Vagina (tissue), 2 donors: ENCODE measurements around the gene TCF3. TPM values are rescaled to one million over a fixed set of nuclear protein-coding genes. Genes with fewer than 3 reads are reported as not detected.

Source experiments
- DNase-seq, 2 donors: peaks; one replicate each; pipeline ENCODE4 v3.0.0-alpha.2; 2017; ENCODE audit errors: extremely low spot score in 2 of 2
- H3K27ac ChIP-seq: fragments of 200-600 bp; sonication (generic); one replicate; pipeline ENCODE4 v1.5.1; 2019
- H3K27me3 ChIP-seq: fragments of 200-600 bp; sonication (generic); one replicate; pipeline ENCODE4 v1.5.1; 2019
- H3K36me3 ChIP-seq, 2 donors: fragments of 200-600 bp; sonication (generic); one replicate each; pipeline ENCODE4 v1.5.1; 2017 to 2019
- H3K4me1 ChIP-seq: fragments of 200-600 bp; sonication (generic); one replicate; pipeline ENCODE4 v1.5.1; 2019
- H3K4me3 ChIP-seq, 2 donors: fragments of 200-600 bp; sonication (generic); 1 replicate in 1 of 2; 2 replicates in 1 of 2; pipeline ENCODE4 v1.5.1; 2016 to 2019
- H3K9me3 ChIP-seq: fragments of 200-600 bp; sonication (generic); one replicate; pipeline ENCODE4 v1.5.1; 2019
- CTCF ChIP-seq, 3 experiments: fragments of 450-650 bp in 2 of 3; fragments of 200-600 bp in 1 of 3; sonication (generic) in 1 of 3; IDR thresholded peaks; one replicate each; pipeline ENCODE4 v1.5.1; 2017 to 2019; ENCODE audit warnings: antibody characterized with exemption in 3 of 3, mild to moderate bottlenecking in 2 of 3, moderate library complexity in 2 of 3
- POLR2A ChIP-seq, 2 donors: fragments of 450-650 bp; IDR thresholded peaks; one replicate each; pipeline ENCODE4 v1.6.1; 2017; ENCODE audit warnings: antibody characterized with exemption in 2 of 2, mild to moderate bottlenecking in 2 of 2, moderate library complexity in 2 of 2
- POLR2AphosphoS5 ChIP-seq, 2 donors: sonication (generic); formaldehyde crosslinking; IDR thresholded peaks; one replicate each; pipeline ENCODE4 v1.9.0; 2017; ENCODE audit warnings: antibody characterized with exemption in 2 of 2, mild to moderate bottlenecking in 2 of 2, low read depth in 1 of 2; ENCODE audit not compliant: insufficient read depth in 1 of 2
- intact Hi-C: fragments of 100-400 bp; cut with DNase I; formaldehyde crosslinking; loops from one replicate; pipeline ENCODE4 v1.15.1; 2023
- total RNA-seq: library from RNA; depleted of rRNA; stranded (reverse); fragments of >200 nt; gene quantifications from one replicate; pipeline ENCODE4 v1.2.3, GENCODE V29; 2016

The TCF3 gene
- total RNA-seq, 1 donor from 2014 or later: 26.0 TPM

DNA sequence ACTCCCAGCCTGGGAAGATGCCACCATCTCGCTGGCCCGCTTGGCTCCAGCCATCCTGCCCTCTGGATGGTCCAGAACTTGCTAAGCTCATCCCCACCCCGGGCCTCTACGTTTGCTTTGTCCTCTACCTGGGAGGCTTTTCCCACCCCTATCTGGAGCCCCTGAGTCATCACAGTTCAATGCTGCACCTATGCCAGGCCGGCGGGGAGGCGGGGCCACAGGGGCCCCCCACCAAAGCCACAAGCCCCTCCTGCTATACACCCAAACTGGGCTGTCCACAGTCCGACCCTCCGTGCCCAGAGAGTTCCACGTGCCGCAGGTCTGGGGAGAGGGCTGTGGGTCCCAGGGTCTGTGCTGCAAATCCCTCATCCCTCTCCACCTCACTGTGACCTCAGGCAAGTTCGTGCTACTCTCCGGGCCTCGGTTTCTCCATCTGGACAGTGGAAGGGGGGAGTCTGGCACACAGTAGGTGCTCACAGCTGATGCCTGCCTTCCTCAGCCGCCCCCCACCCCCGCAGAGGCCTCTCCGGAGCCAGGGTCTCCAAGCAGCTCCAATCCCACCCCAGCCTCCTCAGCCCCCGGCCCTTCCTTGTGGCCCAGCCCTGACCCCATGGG lies 1.9 kb upstream of the TCF3 start:
- intact Hi-C loops: no loop called here
- TF ChIP-seq POLR2AphosphoS5 (IDR thresholded peaks at IDR 0.05; ENCODE audit: insufficient read depth in 1 of 2, low read depth in 1 of 2) (no peak), CTCF (IDR thresholded peaks at IDR 0.05) (no peak), POLR2A (IDR thresholded peaks at IDR 0.05) (no peak)
- no peak for DNase-seq

DNA sequence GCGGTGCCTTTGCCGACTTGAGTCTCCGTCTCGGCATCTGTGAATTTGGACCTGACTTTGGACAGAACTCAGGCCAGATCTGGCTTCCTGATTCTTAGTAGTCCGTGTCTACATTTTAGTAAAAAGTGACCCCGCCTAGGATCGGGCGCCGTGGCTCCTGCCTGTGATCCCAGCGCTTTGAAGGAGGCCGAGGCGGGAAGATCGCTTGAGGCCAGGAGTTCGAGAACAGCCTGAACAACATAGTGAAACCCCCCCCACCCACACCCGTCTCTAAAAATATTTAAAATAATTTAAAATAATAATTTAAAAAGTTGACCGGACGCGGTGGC lies 849 bp upstream of the TCF3 start:
- no peaks in the 10 kb centered on the region for H3K9me3 ChIP-seq
- intact Hi-C loops: loop anchor here (2.0 kb wide), 1 partner anchor 46 kb away; no protein-coding TSS in a partner anchor

More for the DNA sequence above, 1.9 kb upstream of the TCF3 start:
- no peak overlapping the region for H3K27ac ChIP-seq
- no peaks in the 10 kb centered on the region for H3K27me3 ChIP-seq
- no peaks in the 10 kb centered on the region for H3K9me3 ChIP-seq
- peaks cover 30% of the 10 kb centered on the region for H3K4me1 ChIP-seq
- no peaks in the 10 kb centered on the region for H3K36me3 ChIP-seq
- H3K4me3 ChIP-seq: no peak overlapping the region

GRCh38 chr19:1651568-1652291 lies 685 bp downstream of the TCF3 start:
- Histone ChIP-seq H3K36me3 (no peaks in the 10 kb centered on the region), H3K4me3 (peak overlapping the region; percentile 57 to 91), H3K27ac (peak overlapping the region; percentile 73), H3K4me1 (peaks cover 31% of the 10 kb centered on the region), H3K9me3 (no peaks in the 10 kb centered on the region), H3K27me3 (no peaks in the 10 kb centered on the region)
- DNase-seq: no peak
- intact Hi-C loops: loop anchor here (2.0 kb wide), 1 partner anchor 45 kb away; no protein-coding TSS in a partner anchor
- TF ChIP-seq POLR2A (IDR thresholded peaks at IDR 0.05) (no peak), POLR2AphosphoS5 (IDR thresholded peaks at IDR 0.05; ENCODE audit: insufficient read depth in 1 of 2, low read depth in 1 of 2) (no peak), CTCF (IDR thresholded peaks at IDR 0.05) (no peak)

More for the DNA sequence above, 849 bp upstream of the TCF3 start:
- Histone ChIP-seq H3K27me3 (no peaks in the 10 kb centered on the region), H3K36me3 (no peaks in the 10 kb centered on the region), H3K4me1 (peaks cover 31% of the 10 kb centered on the region), H3K4me3 (peak overlapping the region; percentile 57 to 69), H3K27ac (peak overlapping the region; percentile 100)
- no peak for DNase-seq
- TF ChIP-seq CTCF (IDR thresholded peaks at IDR 0.05) (no peak), POLR2AphosphoS5 (IDR thresholded peaks at IDR 0.05; ENCODE audit: insufficient read depth in 1 of 2, low read depth in 1 of 2) (no peak), POLR2A (IDR thresholded peaks at IDR 0.05) (no peak)

GRCh38 chr19:1650650-1651567 lies 1.5 kb downstream of the TCF3 start:
- Histone ChIP-seq H3K27ac (peak overlapping the region; percentile 73), H3K4me1 (peaks cover 31% of the 10 kb centered on the region), H3K4me3 (peak overlapping the region; percentile 57 to 91), H3K36me3 (peaks cover 0 to 4% of the 10 kb centered on the region in 2 donors), H3K9me3 (no peaks in the 10 kb centered on the region), H3K27me3 (no peaks in the 10 kb centered on the region)
- no peak for DNase-seq
- intact Hi-C loops: no loop called here
- TF ChIP-seq POLR2AphosphoS5 (IDR thresholded peaks at IDR 0.05; ENCODE audit: insufficient read depth in 1 of 2, low read depth in 1 of 2): no peak
- TF ChIP-seq CTCF (IDR thresholded peaks at IDR 0.05): peak in 1 of 3 experiments; percentile 15
